GM13976 (cell line): ENCODE data around the gene PACS2.

ENCODE experiments used
- DNase-seq: peaks from one replicate; pipeline ENCODE4 v3.0.0; 2012; ENCODE audit warnings: low spot score
- CTCF ChIP-seq: IDR thresholded peaks from 2 replicates; pipeline ENCODE4 v1.5.1; 2012; ENCODE audit warnings: borderline replicate concordance, mild to moderate bottlenecking; ENCODE audit not compliant: insufficient read depth; ENCODE audit errors: extremely low read depth, missing control alignments, control extremely low read depth
- in situ Hi-C: fragments of 300-500 bp; cut with MboI; formaldehyde crosslinking; loops from one replicate; pipeline ENCODE4 v1.12.0; 2022; ENCODE audit warnings: low sequenced_read_pairs, mixed read lengths, inconsistent platforms; ENCODE audit not compliant: unreplicated experiment

Gene PACS2

GRCh38 chr14:105393151-105393550 lies 78.6 kb downstream of the PACS2 start:
- in situ Hi-C loops: no loop called here
- no peak for TF ChIP-seq CTCF
- DNase-seq: no peak

- no peak for DNase-seq
- no peak for TF ChIP-seq CTCF
- in situ Hi-C loops: no loop called here
Measured at GRCh38 chr14:105394714-105395537, 80.4 kb downstream of the PACS2 start.

- in situ Hi-C loops: no loop called here
- DNase-seq: no peak
- TF ChIP-seq CTCF: no peak
Measured at GRCh38 chr14:105395538-105395854, 80.9 kb downstream of the PACS2 start.

GRCh38 chr14:105397350-105397931 lies 82.9 kb downstream of the PACS2 start:
- DNase-seq: no peak
- in situ Hi-C loops: no loop called here

GRCh38 chr14:105398044-105398725 lies 83.6 kb downstream of the PACS2 start, which contains the start of gene TEX22:
TSS of gene TEX22 (plus strand) at chr14:105398538. CDS start at chr14:105399341, 803 bp downstream.
- no peak for TF ChIP-seq CTCF
- in situ Hi-C loops: no loop called here
- DNase-seq: peak; percentile 97

More at GRCh38 chr14:105397350-105397931, 82.9 kb downstream of the PACS2 start:
- TF ChIP-seq CTCF: no peak

GRCh38 chr14:105398726-105399465 lies 84.3 kb downstream of the PACS2 start:
- in situ Hi-C loops: no loop called here
- TF ChIP-seq CTCF: no peak
- no peak for DNase-seq
